HFFc6 (cell line): ENCODE results near the gene MYL10. TPM values are rescaled to one million over a fixed set of nuclear protein-coding genes. Genes with fewer than 3 reads are reported as not detected.

Source experiments
- DNase-seq: peaks from one replicate; pipeline ENCODE4 v3.0.0-alpha.2; 2018
- H3K27ac Mint-ChIP-seq: 2 replicates; pipeline ENCODE4 v1.8.0; 2020; ENCODE audit warnings: mild to moderate bottlenecking, mixed read lengths
- H3K27me3 Mint-ChIP-seq: 2 replicates; pipeline ENCODE4 v1.8.0; 2021; ENCODE audit warnings: mild to moderate bottlenecking, moderate library complexity, mixed read lengths; ENCODE audit not compliant: insufficient read depth
- H3K36me3 Mint-ChIP-seq: 2 replicates; pipeline ENCODE4 v1.8.0; 2021; ENCODE audit warnings: low read depth, mixed read lengths
- H3K4me1 Mint-ChIP-seq: 2 replicates; pipeline ENCODE4 v1.8.0; 2020; ENCODE audit warnings: low read depth, mixed read lengths
- H3K4me3 Mint-ChIP-seq: 2 replicates; pipeline ENCODE4 v1.8.0; 2020; ENCODE audit warnings: mild to moderate bottlenecking, moderate library complexity, mixed read lengths
- H3K9me3 Mint-ChIP-seq: 2 replicates; pipeline ENCODE4 v1.8.0; 2020; ENCODE audit warnings: mild to moderate bottlenecking, mixed read lengths
- CTCF ChIP-seq: fragments of 200-600 bp; sonication (generic); IDR thresholded peaks from 2 replicates; pipeline ENCODE4 v1.5.0; 2021; ENCODE audit warnings: antibody characterized with exemption, mild to moderate bottlenecking
- long read RNA-seq: library from polyadenylated mRNA; unstranded; transcript quantifications from one replicate; pipeline ENCODE4 v2.0.0, GENCODE V29; 2019
- total RNA-seq, 6 experiments: library from RNA; stranded (reverse); fragmentation: NEBNext Ultra II Directional; extraction: Animal tissue kit (Norgen Biotek cat#: 25700); gene quantifications; 2 replicates in 1 of 6; 3 replicates in 5 of 6; pipeline ENCODE4 v1.2.3, GENCODE V29; 2021

MYL10 gene
- total RNA-seq = not detected
- long read RNA-seq = 0 reads

GRCh38 chr7:101629171-101629570, at the start of gene MYL10:
TSS of gene MYL10 (minus strand) at chr7:101629296. CDS start at chr7:101629118, 178 bp downstream.
- no peak for DNase-seq

GRCh38 chr7:101678658-101679057, 49.6 kb upstream of the MYL10 start:
- Mint-ChIP-seq H3K4me3 (no peak overlapping the region), H3K27me3 (no peaks in the 10 kb centered on the region; the same call in none of the 2 replicates), H3K4me1 (peaks cover 34% of the 10 kb centered on the region), H3K27ac (peak overlapping the region; percentile 52), H3K36me3 (no peaks in the 10 kb centered on the region), H3K9me3 (no peaks in the 10 kb centered on the region)
- TF ChIP-seq CTCF = no peak
- DNase-seq = peak; percentile 58

More at GRCh38 chr7:101629171-101629570, at the start of gene MYL10:
- Mint-ChIP-seq H3K9me3 (peaks cover 18% of the 10 kb centered on the region), H3K4me1 (peaks cover 45% of the 10 kb centered on the region), H3K27me3 (peaks cover 7% of the 10 kb centered on the region), H3K4me3 (no peak within 1 kb of the TSS), H3K36me3 (peaks cover 12% of the 10 kb centered on the region), H3K27ac (peak within 1 kb of the TSS; percentile 92)
- TF ChIP-seq CTCF = no peak

- peaks cover 4% of the 10 kb centered on the region; the same call in 1 of the 2 replicates for H3K9me3 Mint-ChIP-seq
- H3K4me1 Mint-ChIP-seq = peaks cover 34% of the 10 kb centered on the region
- peak overlapping the region; percentile 40; the same call in 1 of the 2 replicates for H3K27ac Mint-ChIP-seq
- DNase-seq = no peak
- H3K27me3 Mint-ChIP-seq = no peaks in the 10 kb centered on the region; the same call in none of the 2 replicates
- no peak overlapping the region for H3K4me3 Mint-ChIP-seq
- TF ChIP-seq CTCF = no peak
- H3K36me3 Mint-ChIP-seq = 0 out of 2 replicates have a peak, but pooled peaks cover 4% of the 10 kb centered on the region
These were observed 48.8 kb upstream of the MYL10 start for GRCh38 chr7:101677797-101678479.

GRCh38 chr7:101677391-101677790, 48.3 kb upstream of the MYL10 start:
- no peak for DNase-seq
- H3K9me3 Mint-ChIP-seq = peaks cover 4% of the 10 kb centered on the region; the same call in 1 of the 2 replicates
- H3K4me1 Mint-ChIP-seq = peaks cover 34% of the 10 kb centered on the region
- no peaks in the 10 kb centered on the region; the same call in none of the 2 replicates for H3K27me3 Mint-ChIP-seq
- no peak overlapping the region for H3K4me3 Mint-ChIP-seq
- H3K36me3 Mint-ChIP-seq = 0 out of 2 replicates have a peak, but pooled peaks cover 4% of the 10 kb centered on the region
- peak overlapping the region; percentile 40; the same call in 1 of the 2 replicates for H3K27ac Mint-ChIP-seq
- TF ChIP-seq CTCF = no peak

- no peak for TF ChIP-seq CTCF
- no peak overlapping the region for H3K4me3 Mint-ChIP-seq
- 0 out of 2 replicates have a peak, but pooled peaks cover 4% of the 10 kb centered on the region for H3K36me3 Mint-ChIP-seq
- peaks cover 32% of the 10 kb centered on the region for H3K4me1 Mint-ChIP-seq
- H3K27ac Mint-ChIP-seq = no peak overlapping the region
- DNase-seq = no peak
- peaks cover 4% of the 10 kb centered on the region; the same call in 1 of the 2 replicates for H3K9me3 Mint-ChIP-seq
- no peaks in the 10 kb centered on the region; the same call in none of the 2 replicates for H3K27me3 Mint-ChIP-seq
These were observed 47.9 kb upstream of the MYL10 start for GRCh38 chr7:101676956-101677355.
